Transverse colon (tissue), 4 donors: ENCODE measurements around the gene KAT7.

Experiments
- EP300 ChIP-seq: sonication (generic); formaldehyde crosslinking; IDR thresholded peaks from one replicate; pipeline ENCODE4 v1.6.1; 2017; ENCODE audit warnings: antibody characterized with exemption, low read depth
- POLR2AphosphoS5 ChIP-seq, 3 donors: sonication (generic); formaldehyde crosslinking; IDR thresholded peaks; one replicate each; pipeline ENCODE4 v1.6.1; 2016; ENCODE audit warnings: antibody characterized with exemption in 3 of 3
- TF ChIP-seq, protein P1 (sequence below), 5 experiments: fragments of 200-600 bp in 3 of 5; fragments of 450-650 bp in 2 of 5; sonication (generic) in 3 of 5; IDR thresholded peaks; 1 replicate in 2 of 5; 2 replicates in 3 of 5; pipeline ENCODE4 v1.5.1; 2016 to 2017; ENCODE audit warnings: antibody characterized with exemption in 5 of 5, inconsistent platforms in 3 of 5, mild to moderate bottlenecking in 2 of 5, moderate library complexity in 1 of 5

DNA sequence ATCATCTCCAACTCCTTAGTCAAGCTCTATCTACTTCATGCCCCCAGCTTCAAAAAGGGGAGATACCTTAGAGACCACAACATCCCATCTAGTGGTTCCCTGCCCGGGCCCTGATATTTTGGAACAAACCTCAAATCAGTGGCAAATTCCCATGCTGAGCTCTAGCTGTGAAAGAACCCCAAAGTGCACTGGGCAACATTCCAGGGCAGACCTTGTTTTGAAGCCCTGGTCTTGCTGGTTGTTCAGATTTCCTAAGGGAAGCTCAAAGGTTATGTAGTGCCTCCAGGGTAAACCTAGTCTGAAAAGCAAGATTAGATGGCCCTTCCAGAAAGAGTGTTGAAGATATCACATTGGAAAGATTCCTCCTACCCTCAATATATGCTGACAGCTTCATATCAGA is 40.8 kb upstream of the KAT7 start:
- TF ChIP-seq, protein P1, sequence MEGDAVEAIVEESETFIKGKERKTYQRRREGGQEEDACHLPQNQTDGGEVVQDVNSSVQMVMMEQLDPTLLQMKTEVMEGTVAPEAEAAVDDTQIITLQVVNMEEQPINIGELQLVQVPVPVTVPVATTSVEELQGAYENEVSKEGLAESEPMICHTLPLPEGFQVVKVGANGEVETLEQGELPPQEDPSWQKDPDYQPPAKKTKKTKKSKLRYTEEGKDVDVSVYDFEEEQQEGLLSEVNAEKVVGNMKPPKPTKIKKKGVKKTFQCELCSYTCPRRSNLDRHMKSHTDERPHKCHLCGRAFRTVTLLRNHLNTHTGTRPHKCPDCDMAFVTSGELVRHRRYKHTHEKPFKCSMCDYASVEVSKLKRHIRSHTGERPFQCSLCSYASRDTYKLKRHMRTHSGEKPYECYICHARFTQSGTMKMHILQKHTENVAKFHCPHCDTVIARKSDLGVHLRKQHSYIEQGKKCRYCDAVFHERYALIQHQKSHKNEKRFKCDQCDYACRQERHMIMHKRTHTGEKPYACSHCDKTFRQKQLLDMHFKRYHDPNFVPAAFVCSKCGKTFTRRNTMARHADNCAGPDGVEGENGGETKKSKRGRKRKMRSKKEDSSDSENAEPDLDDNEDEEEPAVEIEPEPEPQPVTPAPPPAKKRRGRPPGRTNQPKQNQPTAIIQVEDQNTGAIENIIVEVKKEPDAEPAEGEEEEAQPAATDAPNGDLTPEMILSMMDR (IDR thresholded peaks at IDR 0.05), result no peak
- TF ChIP-seq POLR2AphosphoS5 (IDR thresholded peaks at IDR 0.05) (no peak), EP300 (no peak)
